ENCODE data around the gene RAPGEF4. TPM values are rescaled to one million over a fixed set of nuclear protein-coding genes. Genes with fewer than 3 reads are reported as not detected.
A peak's percentile ranks its signal among the peaks of the same experiment; 100 is the strongest.

The RAPGEF4 gene
- total and polyA plus RNA-seq, 8 donors, result 3.6 to 23.7 (median 9.8) TPM; not detected in 1

- Histone ChIP-seq H3K4me3 (no peak overlapping the region), H3K27ac (no peak overlapping the region), H3K9me3 (no peaks in the 10 kb centered on the region), H3K36me3 (no peaks in the 10 kb centered on the region), H3K4me1 (peaks cover 0 to 19% (median 16%) of the 10 kb centered on the region in 4 donors), H3K27me3 (no peaks in the 10 kb centered on the region)
- 72 to 86% (median 77%) methylated on average over 5 of the region's 5 CpGs for WGBS, 5 donors
- no peak for DNase-seq
- TF ChIP-seq POLR2AphosphoS5 (IDR thresholded peaks at IDR 0.05), result no peak
- no peak for TF ChIP-seq EP300 (IDR thresholded peaks at IDR 0.05)
- no peak for TF ChIP-seq CTCF (IDR thresholded peaks at IDR 0.05)
- TF ChIP-seq POLR2A (IDR thresholded peaks at IDR 0.05), result no peak
- intact Hi-C loops (cut with DNase I; ENCODE audit: low total_unique reads), result no loop called here
These were observed 288.1 kb downstream of the RAPGEF4 start for GRCh38 chr2:173023718-173024117.

- DNase-seq, result no peak
- 78 to 96% (median 94%) methylated on average over 1 of the region's 1 CpG for WGBS, 5 donors
- peaks cover 0 to 24% (median 19%) of the 10 kb centered on the region in 4 donors for H3K4me1 ChIP-seq
- H3K4me3 ChIP-seq, result no peak overlapping the region
- intact Hi-C loops (cut with DNase I; ENCODE audit: low total_unique reads), result loop anchor here (5.0 kb wide), 1 partner anchor 186 kb away; no protein-coding TSS in a partner anchor
- no peaks in the 10 kb centered on the region for H3K27me3 ChIP-seq
- no peaks in the 10 kb centered on the region for H3K9me3 ChIP-seq
- peak overlapping the region in 1 of 5 donors; percentile 79 for H3K27ac ChIP-seq
- H3K36me3 ChIP-seq, result no peaks in the 10 kb centered on the region
- TF ChIP-seq POLR2A (IDR thresholded peaks at IDR 0.05) (no peak), CTCF (IDR thresholded peaks at IDR 0.05) (no peak), POLR2AphosphoS5 (IDR thresholded peaks at IDR 0.05) (no peak), EP300 (IDR thresholded peaks at IDR 0.05) (no peak)
These were observed 290.8 kb downstream of the RAPGEF4 start for GRCh38 chr2:173026479-173026878.

GRCh38 chr2:173027181-173028128 is 291.8 kb downstream of the RAPGEF4 start:
- H3K4me1 ChIP-seq, result peaks cover 0 to 24% (median 19%) of the 10 kb centered on the region in 4 donors
- H3K9me3 ChIP-seq, result no peaks in the 10 kb centered on the region
- intact Hi-C loops (cut with DNase I; ENCODE audit: low total_unique reads), result loop anchor here (5.0 kb wide), 1 partner anchor 185 kb away; no protein-coding TSS in a partner anchor
- no peaks in the 10 kb centered on the region for H3K36me3 ChIP-seq
- peak; percentile 89 to 95 for DNase-seq
- no peak overlapping the region for H3K4me3 ChIP-seq
- 20 to 26% (median 23%) methylated on average over 8 of the region's 8 CpGs for WGBS, 5 donors
- TF ChIP-seq POLR2A (IDR thresholded peaks at IDR 0.05), result no peak
- TF ChIP-seq CTCF (IDR thresholded peaks at IDR 0.05), result peak in 5 of 7 experiments; percentile 80 to 95 (median 91)
- TF ChIP-seq EP300 (IDR thresholded peaks at IDR 0.05), result no peak
- peak in 1 of 3 donors; percentile 78 for TF ChIP-seq POLR2AphosphoS5 (IDR thresholded peaks at IDR 0.05)
- peak overlapping the region in 4 of 5 donors; percentile 29 to 79 (median 47) for H3K27ac ChIP-seq
- no peaks in the 10 kb centered on the region for H3K27me3 ChIP-seq

GRCh38 chr2:173028141-173028540 is 292.5 kb downstream of the RAPGEF4 start:
- Histone ChIP-seq H3K9me3 (no peaks in the 10 kb centered on the region), H3K4me1 (peaks cover 0 to 24% (median 19%) of the 10 kb centered on the region in 4 donors), H3K36me3 (no peaks in the 10 kb centered on the region), H3K27ac (peak overlapping the region in 4 of 5 donors; percentile 29 to 79 (median 47)), H3K27me3 (no peaks in the 10 kb centered on the region), H3K4me3 (no peak overlapping the region)
- WGBS, 5 donors, result 71 to 86% (median 79%) methylated on average over 1 of the region's 1 CpG
- DNase-seq, result no peak
- no peak for TF ChIP-seq POLR2AphosphoS5 (IDR thresholded peaks at IDR 0.05)
- TF ChIP-seq POLR2A (IDR thresholded peaks at IDR 0.05), result no peak
- no peak for TF ChIP-seq CTCF (IDR thresholded peaks at IDR 0.05)
- TF ChIP-seq EP300 (IDR thresholded peaks at IDR 0.05), result no peak
- intact Hi-C loops (cut with DNase I; ENCODE audit: low total_unique reads), result loop anchor here (5.0 kb wide), 1 partner anchor 184 kb away; no protein-coding TSS in a partner anchor

Data from stomach (tissue), 9 donors.